GM19438 (cell line): ENCODE data around the gene THEMIS.
"Not testable (repeated sequence)": the region's sequence is repeated elsewhere in the genome, so short reads cannot be mapped to it uniquely, and the experiment has no call there.

Experiments
- ATAC-seq: cut with Tn5 transposase; IDR thresholded peaks from one replicate; pipeline ENCODE4 v1.9.1; 2021; ENCODE audit warnings: low read depth; ENCODE audit not compliant: unreplicated experiment

The THEMIS gene

GRCh38 chr6:127811900-127812570 is 88.8 kb downstream of the THEMIS start:
- no peak for ATAC-seq

DNA sequence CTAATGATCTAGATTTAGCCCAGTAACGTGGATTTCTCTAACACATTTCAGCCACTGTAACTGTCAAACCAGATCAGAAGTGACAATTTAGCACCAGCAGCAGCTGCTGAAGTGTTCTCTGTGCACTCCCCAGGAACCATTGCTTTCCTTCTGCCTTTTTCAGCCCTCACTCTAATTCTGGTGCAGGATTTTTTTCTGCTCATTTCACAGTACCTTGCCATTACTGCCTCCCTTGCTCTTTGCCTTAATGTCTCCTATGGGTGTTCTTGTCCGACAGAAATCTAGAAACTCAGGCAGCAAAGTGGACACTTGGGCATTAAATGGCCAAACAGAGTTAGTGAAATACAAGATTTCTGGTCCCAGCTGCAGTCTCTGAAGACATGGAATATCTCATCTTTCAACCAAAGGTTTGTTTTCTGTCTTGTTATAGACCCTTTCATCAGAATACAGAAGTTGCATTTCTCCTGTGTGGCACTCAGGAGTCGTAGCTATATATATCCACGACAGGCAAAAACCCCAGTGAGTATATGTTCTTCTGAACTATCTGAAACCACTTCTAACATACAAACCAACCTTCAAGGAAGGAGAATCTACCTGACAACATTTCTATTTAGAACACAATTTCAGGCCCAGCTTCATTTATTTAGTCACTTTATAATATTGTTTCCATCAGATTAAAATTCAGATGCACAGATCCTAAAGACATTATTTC is 92.9 kb downstream of the THEMIS start:
- ATAC-seq, result no peak

GRCh38 chr6:127796713-127797112 is 104.1 kb downstream of the THEMIS start:
- no peak for ATAC-seq

DNA sequence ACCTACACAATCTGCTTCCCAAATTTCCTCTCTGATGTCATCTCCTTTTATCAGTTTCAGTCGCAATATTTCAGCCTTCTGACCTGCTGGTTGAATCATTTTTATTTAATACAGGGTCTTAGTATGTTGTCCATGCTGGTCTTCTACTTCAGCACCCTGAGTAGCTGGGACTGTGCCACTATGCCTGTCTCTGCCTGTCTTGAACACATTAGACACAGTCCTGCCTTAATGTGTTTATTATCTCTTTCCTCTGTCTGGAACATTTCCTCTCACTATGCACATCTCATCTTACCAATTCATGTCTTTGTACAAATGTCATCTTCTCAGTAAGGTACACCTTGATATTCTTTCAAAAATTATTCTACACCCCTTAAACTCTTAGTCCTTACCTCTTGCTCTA is 106.5 kb downstream of the THEMIS start:
- ATAC-seq, result no peak

GRCh38 chr6:127793396-127793795 is 107.5 kb downstream of the THEMIS start:
- ATAC-seq, result no peak

GRCh38 chr6:127792616-127793015 is 108.2 kb downstream of the THEMIS start:
- ATAC-seq, result no peak

GRCh38 chr6:127791779-127792528 is 108.9 kb downstream of the THEMIS start:
- ATAC-seq, result no peak

DNA sequence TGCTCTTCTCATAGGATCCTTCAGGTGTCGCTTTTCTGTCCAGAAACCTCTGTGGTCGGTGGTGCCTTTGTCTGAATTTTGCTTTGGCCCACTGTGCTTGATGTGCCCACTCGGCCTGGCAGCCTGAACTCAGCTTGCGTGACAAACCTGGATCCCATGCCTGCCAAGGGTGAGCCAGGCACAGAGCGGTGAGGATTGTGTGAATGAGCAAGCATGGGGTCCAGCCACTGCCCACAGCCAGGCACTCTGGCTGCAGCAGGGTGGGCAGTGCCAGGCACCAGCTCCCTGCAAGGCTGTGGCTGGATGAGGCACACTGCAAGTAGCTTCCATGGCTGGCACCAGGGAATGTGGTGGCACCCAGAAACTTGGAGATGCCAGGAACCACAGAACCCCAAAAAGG is 110.3 kb downstream of the THEMIS start:
- ATAC-seq, result no peak

DNA sequence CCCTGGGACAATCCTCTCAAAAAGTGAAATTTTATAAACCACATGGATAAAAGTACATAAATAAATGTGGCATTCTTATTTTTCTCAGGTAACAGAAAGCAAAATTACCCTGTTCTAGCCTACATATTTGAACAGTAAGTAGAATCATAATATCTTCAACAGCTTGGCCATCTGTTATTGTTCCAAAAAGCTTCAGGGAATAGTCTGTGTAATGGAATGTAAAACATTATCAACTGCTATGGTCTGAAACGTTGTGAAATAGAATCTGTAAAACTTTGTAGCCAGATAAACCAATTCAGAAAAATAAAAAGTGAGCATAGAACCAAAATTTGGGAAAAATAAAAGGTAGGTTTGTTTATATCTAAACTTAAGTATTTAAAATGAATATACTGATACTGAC is 114.7 kb downstream of the THEMIS start:
- no peak for ATAC-seq

- ATAC-seq, result no peak
Observed at GRCh38 chr6:127784468-127784867, 116.4 kb downstream of the THEMIS start.

- ATAC-seq, result not testable (repeated sequence)
Observed at GRCh38 chr6:127781636-127782272, 119.1 kb downstream of the THEMIS start.

DNA sequence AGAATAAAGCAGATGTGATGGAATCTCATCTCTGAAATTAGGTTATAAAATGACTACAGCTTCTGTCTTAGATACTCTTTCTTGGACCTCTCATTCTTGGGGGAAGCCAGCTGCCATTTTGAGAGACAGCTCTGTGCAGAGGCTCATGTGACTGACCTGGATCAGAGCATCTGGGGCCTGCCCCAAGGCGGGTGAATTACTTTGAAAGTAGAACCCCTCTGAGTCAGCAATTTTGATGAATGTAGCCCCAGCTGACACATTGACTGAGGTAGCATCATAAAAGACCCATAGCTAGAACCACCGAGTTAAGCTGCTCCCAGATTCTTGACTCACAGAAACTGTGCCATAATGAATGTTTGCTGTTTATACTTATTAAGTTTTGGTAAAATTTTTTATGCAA is 124.5 kb downstream of the THEMIS start:
- ATAC-seq, result no peak

DNA sequence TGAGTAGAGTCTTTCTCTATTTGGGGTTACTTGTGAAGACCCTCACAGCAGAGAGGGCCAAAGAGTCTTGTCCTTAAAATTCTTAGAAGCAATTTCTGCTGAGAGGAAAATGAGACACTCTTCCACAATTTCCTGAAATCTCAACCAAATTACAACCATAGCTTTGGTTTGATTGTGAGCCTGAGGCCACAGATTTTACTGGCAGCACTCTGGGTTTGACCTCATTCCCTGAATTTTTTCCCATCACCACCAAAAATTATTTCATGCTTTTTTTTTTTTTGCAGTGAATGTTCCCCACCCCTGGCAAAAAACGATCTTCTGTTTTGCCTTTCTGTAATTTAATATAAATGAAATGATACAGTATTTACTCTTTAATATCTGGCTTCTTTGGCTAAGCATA is 125.5 kb downstream of the THEMIS start:
- ATAC-seq, result no peak

DNA sequence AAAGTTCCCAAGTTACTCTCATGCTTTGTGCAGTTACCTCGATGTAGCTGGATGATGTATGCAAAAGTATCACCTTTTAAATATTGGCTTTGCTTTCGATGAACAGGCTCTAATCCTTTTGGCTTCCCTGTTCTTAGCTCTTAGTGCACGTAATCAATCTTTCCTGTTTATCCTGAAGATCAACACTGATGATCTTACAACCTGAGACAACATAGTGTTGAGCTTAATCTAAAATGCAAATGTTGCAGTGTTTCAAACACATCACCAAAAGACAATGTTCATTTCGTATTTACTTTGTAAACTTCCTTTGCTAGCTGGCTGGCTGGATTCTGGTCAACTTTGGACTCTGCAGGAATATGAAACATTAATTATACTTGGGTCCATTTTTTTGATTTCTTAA is 132.1 kb downstream of the THEMIS start:
- no peak for ATAC-seq

- no peak for ATAC-seq
Observed at GRCh38 chr6:127768223-127768622, 132.6 kb downstream of the THEMIS start.

DNA sequence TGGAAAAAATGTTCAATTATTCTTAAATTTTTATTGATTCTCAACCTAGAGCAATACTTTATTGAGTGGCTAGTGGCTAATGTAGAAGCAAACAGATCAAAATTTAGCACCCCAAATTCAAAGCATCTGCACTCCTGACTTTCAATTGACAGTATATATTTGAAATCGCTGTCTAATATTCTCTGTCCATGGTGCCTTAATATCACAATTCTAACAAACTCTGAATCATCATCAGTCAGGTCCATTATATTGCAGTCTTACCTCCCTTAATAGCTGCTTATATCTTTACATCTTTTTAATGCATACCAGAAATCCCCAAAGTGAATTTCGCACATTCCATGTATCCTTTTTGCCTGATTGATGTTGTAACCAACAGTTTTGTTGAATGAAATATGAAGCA is 134.9 kb downstream of the THEMIS start:
- no peak for ATAC-seq

GRCh38 chr6:127762284-127762683 is 138.6 kb downstream of the THEMIS start:
- ATAC-seq, result no peak

- no peak for ATAC-seq
Observed at GRCh38 chr6:127761084-127761483, 139.8 kb downstream of the THEMIS start.

- no peak for ATAC-seq
Observed at GRCh38 chr6:127749095-127749494, 151.8 kb downstream of the THEMIS start.

GRCh38 chr6:127748290-127748689 is 152.6 kb downstream of the THEMIS start:
- no peak for ATAC-seq

GRCh38 chr6:127738423-127738822 is 162.4 kb downstream of the THEMIS start:
- no peak for ATAC-seq
